Endothelial cell of umbilical vein (primary cell): ENCODE results near the gene NCAN.

Experiments used
- FOS ChIP-seq: IDR thresholded peaks from 2 replicates; pipeline ENCODE4 v1.6.1; 2011; ENCODE audit warnings: mild to moderate bottlenecking, low read length, moderate library complexity, borderline replicate concordance; ENCODE audit not compliant: insufficient read depth
- POLR2AphosphoS5 ChIP-seq: IDR thresholded peaks from 2 replicates; pipeline ENCODE4 v1.6.1; 2012; ENCODE audit warnings: low read depth, mild to moderate bottlenecking, control low read depth, low read length, moderate library complexity; ENCODE audit not compliant: insufficient read depth
- TF ChIP-seq, protein P1 (sequence below), 2 donors: IDR thresholded peaks; 1 replicate in 1 of 2; 2 replicates in 1 of 2; pipeline ENCODE4 v1.5.1; 2011; ENCODE audit warnings: low read length in 2 of 2, mild to moderate bottlenecking in 2 of 2, moderate library complexity in 2 of 2, control low read depth in 1 of 2, inconsistent platforms in 1 of 2, low read depth in 1 of 2; ENCODE audit not compliant: insufficient read depth in 1 of 2; ENCODE audit errors: extremely low read depth in 1 of 2

DNA sequence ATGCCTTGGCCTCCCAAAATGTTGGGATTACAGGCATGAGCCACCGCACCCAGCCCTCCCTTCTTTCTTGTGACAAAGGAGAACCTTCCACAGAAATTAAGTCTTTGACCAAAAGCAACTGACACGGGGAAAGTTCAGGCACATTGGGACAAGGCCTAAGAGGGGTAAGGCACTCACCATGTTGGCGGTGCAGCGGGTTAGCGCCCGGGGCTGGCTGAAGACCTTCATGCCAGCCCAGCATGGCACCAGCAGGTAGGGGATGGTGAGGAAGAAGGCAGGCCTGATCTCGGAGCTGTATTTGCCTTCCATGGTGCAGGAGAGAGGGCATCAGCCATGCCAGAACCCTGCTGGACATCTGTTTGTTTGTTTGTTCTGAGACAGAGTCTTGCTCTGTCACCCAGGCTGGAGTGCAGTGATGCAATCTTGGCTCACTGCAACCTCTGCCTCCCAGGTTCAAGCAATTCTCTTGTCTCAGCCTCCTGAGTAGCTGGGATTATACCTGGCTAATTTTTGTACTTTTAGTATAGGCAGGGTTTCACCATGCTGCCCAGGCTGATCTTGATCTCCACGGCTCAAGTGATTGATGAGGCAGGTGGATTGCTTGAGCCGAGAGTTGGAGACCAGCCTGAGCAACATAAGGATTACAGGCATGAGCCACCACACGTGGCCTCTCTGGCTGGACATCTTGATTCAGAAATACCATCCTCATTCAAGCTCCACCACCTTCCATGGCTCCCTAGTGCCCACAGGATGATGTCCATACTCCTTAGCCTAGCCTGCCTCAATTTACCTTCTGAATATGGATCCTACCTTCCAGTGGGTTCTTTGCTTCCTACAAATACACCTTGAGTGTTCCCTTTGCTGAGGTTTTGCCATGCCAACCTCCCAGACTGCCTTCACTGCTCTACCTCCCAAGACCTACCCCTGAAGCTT lies 57.0 kb downstream of the NCAN start:
- no peak for TF ChIP-seq FOS
- no peak for TF ChIP-seq POLR2AphosphoS5
- TF ChIP-seq, protein P1, sequence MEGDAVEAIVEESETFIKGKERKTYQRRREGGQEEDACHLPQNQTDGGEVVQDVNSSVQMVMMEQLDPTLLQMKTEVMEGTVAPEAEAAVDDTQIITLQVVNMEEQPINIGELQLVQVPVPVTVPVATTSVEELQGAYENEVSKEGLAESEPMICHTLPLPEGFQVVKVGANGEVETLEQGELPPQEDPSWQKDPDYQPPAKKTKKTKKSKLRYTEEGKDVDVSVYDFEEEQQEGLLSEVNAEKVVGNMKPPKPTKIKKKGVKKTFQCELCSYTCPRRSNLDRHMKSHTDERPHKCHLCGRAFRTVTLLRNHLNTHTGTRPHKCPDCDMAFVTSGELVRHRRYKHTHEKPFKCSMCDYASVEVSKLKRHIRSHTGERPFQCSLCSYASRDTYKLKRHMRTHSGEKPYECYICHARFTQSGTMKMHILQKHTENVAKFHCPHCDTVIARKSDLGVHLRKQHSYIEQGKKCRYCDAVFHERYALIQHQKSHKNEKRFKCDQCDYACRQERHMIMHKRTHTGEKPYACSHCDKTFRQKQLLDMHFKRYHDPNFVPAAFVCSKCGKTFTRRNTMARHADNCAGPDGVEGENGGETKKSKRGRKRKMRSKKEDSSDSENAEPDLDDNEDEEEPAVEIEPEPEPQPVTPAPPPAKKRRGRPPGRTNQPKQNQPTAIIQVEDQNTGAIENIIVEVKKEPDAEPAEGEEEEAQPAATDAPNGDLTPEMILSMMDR (IDR thresholded peaks at IDR 0.05; ENCODE audit: extremely low read depth in 1 of 2, insufficient read depth in 1 of 2, low read depth in 1 of 2, low read length in 2 of 2), result no peak
